GM12891 (cell line): ENCODE measurements around the gene NUDT15.

ENCODE experiments used
- POLR2A ChIP-seq: IDR thresholded peaks from 2 replicates; pipeline ENCODE4 v1.6.1; 2011; ENCODE audit warnings: low read depth, low read length, control low read depth
- POLR2AphosphoS5 ChIP-seq: IDR thresholded peaks from 2 replicates; pipeline ENCODE4 v1.6.1; 2011; ENCODE audit warnings: low read depth, low read length, control low read depth
- POU2F2 ChIP-seq: IDR thresholded peaks from 2 replicates; pipeline ENCODE4 v1.6.1; 2011; ENCODE audit warnings: low read depth, mild to moderate bottlenecking, control low read depth, low read length, moderate library complexity
- TAF1 ChIP-seq: IDR thresholded peaks from 2 replicates; pipeline ENCODE4 v1.6.1; 2011; ENCODE audit warnings: low read depth, low read length, control low read depth

GRCh38 chr13:48029859-48030258 lies 7.7 kb upstream of the NUDT15 start:
- no peak for TF ChIP-seq POLR2AphosphoS5
- no peak for TF ChIP-seq POLR2A
- no peak for TF ChIP-seq POU2F2
- TF ChIP-seq TAF1, result no peak
